Trophoblast cell (in vitro differentiated cells and primary cell): ENCODE data around the gene CTNNA3.

Experiments used
- DNase-seq, 2 donors: peaks; one replicate each; pipeline ENCODE4 v3.0.0-alpha.2; 2016
- H2AFZ ChIP-seq: 2 replicates; pipeline ENCODE4 v1.6.1; 2013; ENCODE audit warnings: low read length, moderate library complexity, mild to moderate bottlenecking; ENCODE audit not compliant: insufficient read depth, poor library complexity
- H2AK5ac ChIP-seq: 2 replicates; pipeline ENCODE4 v1.6.1; 2013; ENCODE audit warnings: mild to moderate bottlenecking, low read length
- H2BK120ac ChIP-seq: 2 replicates; pipeline ENCODE4 v1.6.1; 2013; ENCODE audit warnings: low read length, mild to moderate bottlenecking, moderate library complexity; ENCODE audit not compliant: insufficient read depth, poor library complexity
- H2BK12ac ChIP-seq: 2 replicates; pipeline ENCODE4 v1.6.1; 2013; ENCODE audit warnings: mild to moderate bottlenecking, low read length, moderate library complexity
- H2BK5ac ChIP-seq: 2 replicates; pipeline ENCODE4 v1.6.1; 2013; ENCODE audit warnings: low read length, low read depth, moderate library complexity, mild to moderate bottlenecking; ENCODE audit not compliant: poor library complexity
- H3K14ac ChIP-seq: 2 replicates; pipeline ENCODE4 v1.6.1; 2013; ENCODE audit warnings: mild to moderate bottlenecking, low read length
- H3K18ac ChIP-seq: 2 replicates; pipeline ENCODE4 v1.6.1; 2013; ENCODE audit warnings: mild to moderate bottlenecking, low read length
- H3K23ac ChIP-seq: 2 replicates; pipeline ENCODE4 v1.6.1; 2013; ENCODE audit warnings: low read length
- H3K27ac ChIP-seq: 2 replicates; pipeline ENCODE4 v1.5.1; 2013; ENCODE audit warnings: low read depth, mild to moderate bottlenecking, inconsistent platforms, low read length, moderate library complexity
- H3K27me3 ChIP-seq: 2 replicates; pipeline ENCODE4 v1.6.1; 2013; ENCODE audit warnings: inconsistent platforms, mild to moderate bottlenecking, low read length, moderate library complexity; ENCODE audit not compliant: insufficient read depth
- H3K36me3 ChIP-seq, 2 experiments: 1 replicate in 1 of 2; 2 replicates in 1 of 2; pipeline ENCODE4 v1.6.1; 2013; ENCODE audit warnings: low read length in 2 of 2, mild to moderate bottlenecking in 2 of 2, moderate library complexity in 1 of 2; ENCODE audit not compliant: insufficient read depth in 2 of 2, control insufficient read depth in 1 of 2
- H3K4ac ChIP-seq: 2 replicates; pipeline ENCODE4 v1.6.1; 2013; ENCODE audit warnings: low read depth, mild to moderate bottlenecking, low read length, moderate library complexity
- H3K4me1 ChIP-seq, 2 experiments: 1 replicate in 1 of 2; 2 replicates in 1 of 2; pipeline ENCODE4 v1.6.1; 2013; ENCODE audit warnings: low read length in 2 of 2, mild to moderate bottlenecking in 2 of 2, moderate library complexity in 1 of 2; ENCODE audit not compliant: insufficient read depth in 2 of 2, control insufficient read depth in 1 of 2
- H3K4me2 ChIP-seq: 2 replicates; pipeline ENCODE4 v1.6.1; 2013; ENCODE audit warnings: inconsistent platforms, mild to moderate bottlenecking, low read length, moderate library complexity
- H3K4me3 ChIP-seq: 2 replicates; pipeline ENCODE4 v1.5.1; 2013; ENCODE audit warnings: mild to moderate bottlenecking, low read depth, low read length, inconsistent platforms
- H3K79me1 ChIP-seq: one replicate; pipeline ENCODE4 v1.6.1; 2013; ENCODE audit warnings: low read length
- H3K79me2 ChIP-seq: 2 replicates; pipeline ENCODE4 v1.6.1; 2013; ENCODE audit warnings: low read length, mild to moderate bottlenecking; ENCODE audit not compliant: control insufficient read depth, insufficient read depth, poor library complexity
- H3K9ac ChIP-seq: 2 replicates; pipeline ENCODE4 v1.6.1; 2013; ENCODE audit warnings: mild to moderate bottlenecking, low read length
- H3K9me3 ChIP-seq: 2 replicates; pipeline ENCODE4 v1.6.1; 2013; ENCODE audit warnings: low read depth, mild to moderate bottlenecking, control low read depth, inconsistent platforms, low read length; ENCODE audit not compliant: insufficient read depth
- H4K12ac ChIP-seq: 2 replicates; pipeline ENCODE4 v1.6.1; 2013; ENCODE audit warnings: low read depth, mild to moderate bottlenecking, low read length, moderate library complexity
- H4K8ac ChIP-seq: 2 replicates; pipeline ENCODE4 v1.6.1; 2013; ENCODE audit warnings: low read depth, mild to moderate bottlenecking, low read length, moderate library complexity
- H4K91ac ChIP-seq: one replicate; pipeline ENCODE4 v1.6.1; 2013; ENCODE audit warnings: low read depth, mild to moderate bottlenecking, low read length, moderate library complexity
- WGBS: extraction: QIAGEN DNeasy Blood & Tissue Kit; methylation state at CpG from one replicate; pipeline ENCODE4 v1.1.7; 2013; ENCODE audit warnings: missing lambda C conversion rate; ENCODE audit not compliant: insufficient read length, insufficient coverage; ENCODE audit errors: extremely low coverage; 5-methylcytosine and 5-hydroxymethylcytosine counted together

The CTNNA3 gene

GRCh38 chr10:67004690-67005089 is 691.3 kb downstream of the CTNNA3 start:
- no peak overlapping the region for H3K14ac ChIP-seq
- H2BK5ac ChIP-seq, result no peak overlapping the region
- no peak overlapping the region for H4K12ac ChIP-seq
- no CpG with 5 or more reads among the region's 2 CpGs for WGBS
- DNase-seq, result no peak
- no peak overlapping the region for H2AFZ ChIP-seq
- no peak overlapping the region for H2BK120ac ChIP-seq
- H3K4ac ChIP-seq, result no peak overlapping the region
- no peak overlapping the region for H3K9ac ChIP-seq
- no peak overlapping the region for H2BK12ac ChIP-seq
- no peak overlapping the region for H4K8ac ChIP-seq
- H4K91ac ChIP-seq, result no peak overlapping the region
- no peaks in the 10 kb centered on the region for H3K79me2 ChIP-seq
- no peak overlapping the region for H3K18ac ChIP-seq
- no peak overlapping the region for H3K23ac ChIP-seq
- no peaks in the 10 kb centered on the region for H3K9me3 ChIP-seq
- no peak overlapping the region for H2AK5ac ChIP-seq
- H3K27ac ChIP-seq, result no peak overlapping the region
- no peaks in the 10 kb centered on the region for H3K27me3 ChIP-seq
- H3K79me1 ChIP-seq, result no peaks in the 10 kb centered on the region
- no peaks in the 10 kb centered on the region for H3K36me3 ChIP-seq
- H3K4me1 ChIP-seq, result no peaks in the 10 kb centered on the region
- no peak overlapping the region for H3K4me2 ChIP-seq
- H3K4me3 ChIP-seq, result no peak overlapping the region

DNA sequence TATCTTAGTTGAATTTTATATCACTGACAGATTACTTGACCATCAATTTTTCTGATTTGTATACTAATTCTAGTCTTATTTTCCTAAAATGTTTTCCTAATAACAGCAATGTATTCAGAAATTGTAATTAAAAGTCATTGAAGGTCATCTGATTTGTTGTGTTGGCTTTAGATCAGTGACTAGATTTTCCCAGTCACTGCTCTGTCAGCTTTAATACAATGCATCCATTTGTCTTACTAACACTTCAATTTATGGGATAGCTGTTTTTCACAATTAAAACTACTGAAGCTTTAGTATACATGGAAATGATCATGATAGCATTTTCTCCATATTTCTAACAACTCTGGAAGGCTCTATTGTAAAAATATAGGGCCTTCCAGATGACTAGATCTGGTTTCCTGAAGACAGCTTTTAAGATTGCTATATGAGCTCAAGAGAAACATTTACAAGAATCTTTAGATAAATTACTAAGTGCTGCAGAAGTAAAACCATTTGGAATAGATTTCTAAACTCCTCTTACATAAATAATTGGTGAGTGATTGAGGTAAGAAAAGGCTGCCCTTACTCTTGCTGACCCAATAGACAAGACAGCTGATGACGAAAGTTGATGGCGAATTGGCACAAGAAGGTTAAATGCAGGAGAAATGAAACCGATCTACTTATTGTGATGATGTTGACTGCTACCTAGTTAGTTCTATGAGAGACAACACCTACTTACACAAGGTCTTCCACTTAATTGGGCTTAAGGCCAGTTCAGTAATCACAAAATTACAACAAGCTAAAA is 696.0 kb downstream of the CTNNA3 start:
- Histone ChIP-seq H3K4me2 (no peak overlapping the region), H3K4me3 (no peak overlapping the region), H3K14ac (no peak overlapping the region), H4K91ac (no peak overlapping the region), H3K23ac (no peak overlapping the region), H4K12ac (no peak overlapping the region), H3K27ac (no peak overlapping the region), H2AFZ (no peak overlapping the region), H2BK5ac (no peak overlapping the region), H3K79me1 (no peaks in the 10 kb centered on the region), H3K36me3 (no peaks in the 10 kb centered on the region), H3K18ac (no peak overlapping the region), H2BK120ac (no peak overlapping the region), H4K8ac (no peak overlapping the region), H3K4ac (no peak overlapping the region), H3K27me3 (no peaks in the 10 kb centered on the region), H3K9ac (no peak overlapping the region), H2BK12ac (no peak overlapping the region), H2AK5ac (no peak overlapping the region), H3K4me1 (no peaks in the 10 kb centered on the region), H3K79me2 (no peaks in the 10 kb centered on the region), H3K9me3 (no peaks in the 10 kb centered on the region)
- no peak for DNase-seq
- no CpG with 5 or more reads among the region's 3 CpGs for WGBS

DNA sequence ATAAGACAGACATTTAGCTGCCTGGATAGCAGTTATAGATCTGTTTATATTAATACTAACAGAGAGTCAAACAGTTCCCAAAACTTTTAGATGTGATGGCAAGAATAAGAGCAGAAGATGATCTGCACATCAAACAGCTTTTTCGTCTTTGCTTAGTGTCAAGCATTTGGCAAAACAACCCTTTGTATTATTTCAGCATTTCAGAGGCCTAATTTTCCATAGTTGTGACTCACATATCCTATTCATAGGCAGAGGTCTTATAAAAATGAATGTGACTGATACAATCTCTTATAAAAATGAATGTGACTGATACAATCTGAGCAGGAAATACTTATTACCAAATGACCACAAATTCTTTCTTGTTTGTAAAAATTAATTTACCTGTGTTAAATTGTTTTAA is 699.0 kb downstream of the CTNNA3 start:
- no peak for DNase-seq
- Histone ChIP-seq H3K4me1 (no peaks in the 10 kb centered on the region), H3K4me2 (no peak overlapping the region), H3K23ac (no peak overlapping the region), H3K4ac (no peak overlapping the region), H2AK5ac (no peak overlapping the region), H3K27ac (no peak overlapping the region), H3K4me3 (no peak overlapping the region), H2AFZ (no peak overlapping the region), H3K36me3 (no peaks in the 10 kb centered on the region), H2BK5ac (no peak overlapping the region), H4K8ac (no peak overlapping the region), H2BK120ac (no peak overlapping the region), H3K9ac (no peak overlapping the region), H4K12ac (no peak overlapping the region), H3K14ac (no peak overlapping the region), H2BK12ac (no peak overlapping the region), H3K79me2 (no peaks in the 10 kb centered on the region), H3K27me3 (no peaks in the 10 kb centered on the region), H3K18ac (no peak overlapping the region), H3K9me3 (no peaks in the 10 kb centered on the region), H4K91ac (no peak overlapping the region), H3K79me1 (no peaks in the 10 kb centered on the region)
- WGBS, result no CpG with 5 or more reads among the region's 1 CpG

DNA sequence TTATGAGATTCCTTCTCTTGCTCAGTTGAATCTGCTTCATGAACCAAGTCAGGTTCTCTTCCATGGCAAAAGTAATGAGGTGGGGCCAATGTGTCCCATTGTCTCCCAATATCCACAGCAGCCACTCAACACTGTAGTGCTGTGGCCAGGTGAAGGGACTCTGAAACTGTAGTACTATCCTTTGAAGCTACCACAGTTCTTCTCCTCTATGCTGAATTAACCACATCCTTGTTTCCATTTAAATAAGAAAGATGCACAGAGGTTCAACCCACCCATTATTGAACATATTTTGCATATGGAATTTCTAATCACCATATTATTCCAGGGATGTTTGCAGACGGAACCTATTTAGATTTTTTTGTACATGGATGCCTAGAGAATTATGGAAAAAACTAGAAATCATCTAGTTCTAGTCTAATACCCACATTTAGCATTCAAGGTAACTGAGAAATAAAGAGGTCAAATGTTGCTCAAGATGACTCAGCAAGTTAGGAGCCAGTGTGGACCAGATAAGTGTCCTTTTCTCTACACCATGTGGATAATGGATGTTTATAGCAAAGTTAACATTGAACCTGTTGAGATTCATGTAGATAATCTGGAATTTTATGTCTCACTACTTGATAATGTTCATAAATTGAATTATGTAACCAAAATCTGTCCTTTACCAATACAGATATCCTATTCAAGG is 705.7 kb downstream of the CTNNA3 start:
- H3K9me3 ChIP-seq, result no peaks in the 10 kb centered on the region
- no peak overlapping the region for H3K23ac ChIP-seq
- no peak overlapping the region for H3K4me2 ChIP-seq
- no peak overlapping the region for H2BK120ac ChIP-seq
- no peak overlapping the region for H3K27ac ChIP-seq
- no peaks in the 10 kb centered on the region for H3K36me3 ChIP-seq
- H4K8ac ChIP-seq, result no peak overlapping the region
- no peaks in the 10 kb centered on the region for H3K79me1 ChIP-seq
- no peak overlapping the region for H2AK5ac ChIP-seq
- no peak overlapping the region for H2BK5ac ChIP-seq
- no peak overlapping the region for H3K4ac ChIP-seq
- no peak for DNase-seq
- no peak overlapping the region for H3K18ac ChIP-seq
- no peak overlapping the region for H4K91ac ChIP-seq
- H4K12ac ChIP-seq, result no peak overlapping the region
- no peak overlapping the region for H3K9ac ChIP-seq
- no peak overlapping the region for H2AFZ ChIP-seq
- H3K27me3 ChIP-seq, result no peaks in the 10 kb centered on the region
- no peaks in the 10 kb centered on the region for H3K79me2 ChIP-seq
- H2BK12ac ChIP-seq, result no peak overlapping the region
- WGBS, result no CpG with 5 or more reads among the region's 1 CpG
- no peak overlapping the region for H3K4me3 ChIP-seq
- no peak overlapping the region for H3K14ac ChIP-seq
- H3K4me1 ChIP-seq, result no peaks in the 10 kb centered on the region
